SK-N-SH (cell line): ENCODE measurements around the gene SPDYC.

Source experiments
- YY1 ChIP-seq: IDR thresholded peaks from 2 replicates; pipeline ENCODE4 v1.4.0; 2012; ENCODE audit warnings: low read depth, mild to moderate bottlenecking
- TF ChIP-seq, protein P1 (sequence below): IDR thresholded peaks from 2 replicates; pipeline ENCODE4; 2012
- TF ChIP-seq, protein P2 (sequence below): fragments of 200-600 bp; sonication (generic); IDR thresholded peaks from 2 replicates; pipeline ENCODE4 v1.6.1; 2017; ENCODE audit warnings: antibody characterized with exemption, mild to moderate bottlenecking, moderate library complexity

DNA sequence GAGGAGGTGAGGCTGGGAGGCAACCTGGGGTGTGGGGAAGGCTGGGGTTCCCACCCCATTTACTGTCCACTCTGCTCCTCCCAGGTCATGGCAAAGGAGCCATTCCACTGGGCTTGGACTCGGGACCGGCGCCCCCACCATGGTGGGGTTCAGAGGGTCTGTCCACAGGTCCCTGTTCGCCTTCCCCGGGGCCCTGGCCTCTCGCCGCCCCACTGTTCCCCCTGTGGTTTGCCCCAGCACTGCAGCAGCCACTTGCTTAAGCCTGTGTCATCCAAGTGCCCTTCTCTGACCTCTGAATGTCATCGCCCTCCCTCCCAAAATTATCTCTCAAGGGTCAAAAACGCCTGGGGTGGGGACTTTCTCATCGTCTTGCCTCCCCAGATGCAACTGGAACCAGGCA lies 2.6 kb downstream of the SPDYC start:
- TF ChIP-seq, protein P1, sequence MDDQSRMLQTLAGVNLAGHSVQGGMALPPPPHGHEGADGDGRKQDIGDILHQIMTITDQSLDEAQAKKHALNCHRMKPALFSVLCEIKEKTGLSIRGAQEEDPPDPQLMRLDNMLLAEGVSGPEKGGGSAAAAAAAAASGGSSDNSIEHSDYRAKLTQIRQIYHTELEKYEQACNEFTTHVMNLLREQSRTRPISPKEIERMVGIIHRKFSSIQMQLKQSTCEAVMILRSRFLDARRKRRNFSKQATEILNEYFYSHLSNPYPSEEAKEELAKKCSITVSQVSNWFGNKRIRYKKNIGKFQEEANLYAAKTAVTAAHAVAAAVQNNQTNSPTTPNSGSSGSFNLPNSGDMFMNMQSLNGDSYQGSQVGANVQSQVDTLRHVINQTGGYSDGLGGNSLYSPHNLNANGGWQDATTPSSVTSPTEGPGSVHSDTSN: no peak
- TF ChIP-seq, protein P2, sequence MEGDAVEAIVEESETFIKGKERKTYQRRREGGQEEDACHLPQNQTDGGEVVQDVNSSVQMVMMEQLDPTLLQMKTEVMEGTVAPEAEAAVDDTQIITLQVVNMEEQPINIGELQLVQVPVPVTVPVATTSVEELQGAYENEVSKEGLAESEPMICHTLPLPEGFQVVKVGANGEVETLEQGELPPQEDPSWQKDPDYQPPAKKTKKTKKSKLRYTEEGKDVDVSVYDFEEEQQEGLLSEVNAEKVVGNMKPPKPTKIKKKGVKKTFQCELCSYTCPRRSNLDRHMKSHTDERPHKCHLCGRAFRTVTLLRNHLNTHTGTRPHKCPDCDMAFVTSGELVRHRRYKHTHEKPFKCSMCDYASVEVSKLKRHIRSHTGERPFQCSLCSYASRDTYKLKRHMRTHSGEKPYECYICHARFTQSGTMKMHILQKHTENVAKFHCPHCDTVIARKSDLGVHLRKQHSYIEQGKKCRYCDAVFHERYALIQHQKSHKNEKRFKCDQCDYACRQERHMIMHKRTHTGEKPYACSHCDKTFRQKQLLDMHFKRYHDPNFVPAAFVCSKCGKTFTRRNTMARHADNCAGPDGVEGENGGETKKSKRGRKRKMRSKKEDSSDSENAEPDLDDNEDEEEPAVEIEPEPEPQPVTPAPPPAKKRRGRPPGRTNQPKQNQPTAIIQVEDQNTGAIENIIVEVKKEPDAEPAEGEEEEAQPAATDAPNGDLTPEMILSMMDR: no peak
- no peak for TF ChIP-seq YY1
